Fibroblast of gingiva (primary cell): ENCODE data around the gene CCL5.
A peak's percentile ranks its signal among the peaks of the same experiment; 100 is the strongest.
"Not testable (repeated sequence)": the region's sequence is repeated elsewhere in the genome, so short reads cannot be mapped to it uniquely, and the experiment has no call there.

Experiments used
- DNase-seq: peaks from one replicate; pipeline ENCODE4 v3.0.0-alpha.2; 2011; ENCODE audit warnings: low read depth

Gene CCL5

DNA sequence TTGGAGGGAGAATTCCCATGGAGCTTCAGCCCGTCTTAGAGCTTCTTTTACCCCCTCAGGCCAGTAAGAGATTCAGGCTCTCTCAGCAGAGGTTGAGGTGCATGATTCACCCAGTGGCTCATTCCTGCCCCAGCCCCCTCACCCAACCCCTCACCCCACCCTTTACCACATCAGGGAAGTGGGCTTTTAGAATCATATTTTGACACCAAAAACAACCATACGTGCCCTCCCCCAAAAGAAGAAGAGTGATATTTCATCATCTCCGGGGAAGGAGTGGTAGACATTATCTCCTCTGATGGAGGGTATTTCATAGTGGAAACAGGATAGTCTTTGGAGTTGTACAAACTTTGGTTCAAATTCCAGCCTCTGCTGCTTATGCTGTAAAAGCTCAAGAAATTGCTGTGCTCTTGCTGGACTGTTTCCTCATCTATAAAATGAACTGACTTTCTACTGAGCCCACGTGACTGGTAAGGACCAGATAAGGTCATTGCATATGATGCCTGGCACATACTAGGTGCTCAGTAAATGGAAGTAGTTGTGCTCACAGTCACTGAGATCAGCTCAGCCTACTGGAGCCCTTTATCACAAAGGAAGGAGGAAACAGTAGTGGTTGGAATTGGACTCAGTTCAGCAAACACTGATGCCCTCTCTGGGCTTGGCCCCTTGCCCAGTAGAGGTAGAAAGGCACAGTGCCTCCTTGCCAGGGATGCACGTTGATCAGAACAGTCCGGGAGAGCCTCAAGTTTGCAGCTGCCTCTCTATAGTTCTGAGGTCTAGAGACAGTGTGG lies 18.3 kb upstream of the CCL5 start:
- no peak for DNase-seq

DNA sequence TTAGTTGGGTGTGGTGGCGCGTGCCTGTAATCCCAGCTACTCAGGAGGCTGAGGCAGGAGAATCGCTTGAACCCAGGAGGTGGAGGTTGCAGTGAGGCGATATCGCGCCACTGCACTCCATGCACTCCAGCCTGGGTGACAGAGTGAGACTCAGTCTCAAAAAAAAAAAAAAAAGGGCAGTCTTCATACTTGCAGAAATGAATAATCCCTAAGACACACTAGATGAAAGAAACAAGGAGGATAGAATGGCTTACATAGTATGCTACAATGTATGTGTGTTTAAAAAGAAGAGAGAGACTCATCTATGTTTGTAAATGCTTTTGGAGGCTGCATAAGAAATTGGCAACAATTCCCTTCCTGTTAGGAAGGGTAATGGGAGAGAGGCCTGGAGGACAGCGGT lies 17.6 kb upstream of the CCL5 start:
- DNase-seq, result not testable (repeated sequence)

DNA sequence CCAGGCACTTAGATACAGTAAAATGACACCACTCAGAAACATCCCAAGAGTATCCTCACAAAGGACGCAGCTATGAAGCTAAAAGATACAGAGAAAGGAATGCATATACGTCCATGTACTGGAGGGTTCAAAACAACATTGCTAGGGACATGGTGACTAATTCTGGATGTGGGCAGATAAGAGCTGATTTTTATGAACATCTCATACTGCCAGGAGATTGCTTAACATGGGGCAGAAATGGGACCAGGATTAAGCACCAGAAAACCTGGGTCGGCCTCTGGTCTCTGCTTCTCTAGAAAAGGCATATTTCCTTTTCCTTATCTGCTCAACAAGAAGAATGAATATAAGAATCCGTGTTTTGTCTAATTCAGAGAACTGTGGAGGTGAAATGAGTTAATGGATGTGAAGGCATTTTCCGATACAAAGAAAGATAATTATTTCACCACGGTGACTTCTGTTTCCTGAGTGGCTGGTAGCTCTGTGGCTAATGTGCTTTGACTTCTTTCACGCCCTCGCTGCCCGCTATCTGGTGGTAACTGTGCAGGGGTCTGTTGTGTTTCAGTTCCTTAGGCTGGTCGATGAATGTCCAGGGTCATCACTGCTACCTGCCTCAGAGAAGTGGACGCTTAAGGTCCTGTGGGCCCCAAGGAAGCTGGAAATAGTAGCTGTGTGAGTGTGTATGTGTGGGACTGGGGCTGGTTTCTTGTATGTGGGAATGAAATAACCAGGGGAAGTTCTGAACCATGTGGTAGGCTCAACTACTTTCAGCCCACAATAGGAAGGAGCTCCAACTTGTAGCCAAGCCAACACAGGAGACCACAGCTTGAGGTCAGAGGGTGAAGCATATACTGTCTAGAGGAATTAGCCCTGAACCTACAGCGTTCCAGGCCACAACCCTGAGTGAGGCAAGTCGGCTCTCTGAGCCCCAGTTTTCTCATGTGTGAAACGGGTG lies 15.8 kb upstream of the CCL5 start:
- no peak for DNase-seq

GRCh38 chr17:35894206-35894605 lies 14.0 kb upstream of the CCL5 start:
- no peak for DNase-seq

- DNase-seq, result no peak
Measured at GRCh38 chr17:35893751-35894150, 13.6 kb upstream of the CCL5 start.

- DNase-seq, result no peak
Measured at GRCh38 chr17:35892091-35893035, 12.2 kb upstream of the CCL5 start.

GRCh38 chr17:35891269-35891668 lies 11.1 kb upstream of the CCL5 start:
- DNase-seq, result no peak

- no peak for DNase-seq
Measured at GRCh38 chr17:35890774-35891155, 10.6 kb upstream of the CCL5 start.

- peak; percentile 21 for DNase-seq
Measured at GRCh38 chr17:35889818-35890773, 9.9 kb upstream of the CCL5 start.

DNA sequence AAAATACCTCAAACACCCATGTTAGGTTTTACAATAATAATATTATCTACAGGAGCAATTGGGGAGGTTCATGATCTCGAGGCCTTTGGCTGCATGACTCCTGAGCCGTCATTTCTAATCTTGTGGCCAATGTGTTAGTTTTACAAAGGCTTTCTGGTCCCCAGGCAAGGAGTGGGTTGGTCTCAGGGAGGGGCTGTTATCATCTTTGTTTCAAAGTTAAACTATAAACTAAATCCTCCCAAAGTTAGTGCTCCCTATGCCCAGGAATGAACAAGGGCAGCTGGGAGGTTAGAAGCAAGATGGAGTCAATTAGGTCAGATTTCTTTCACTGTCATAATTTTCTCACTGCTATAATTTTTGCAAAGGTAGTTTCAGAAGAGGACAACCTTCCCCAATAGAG lies 9.1 kb upstream of the CCL5 start:
- no peak for DNase-seq

- DNase-seq, result no peak
Measured at GRCh38 chr17:35878361-35878760, 1.8 kb downstream of the CCL5 start.

GRCh38 chr17:35877345-35878029 lies 2.7 kb downstream of the CCL5 start:
- DNase-seq, result no peak

GRCh38 chr17:35876534-35876933 lies 3.6 kb downstream of the CCL5 start:
- no peak for DNase-seq

GRCh38 chr17:35875800-35876139 lies 4.4 kb downstream of the CCL5 start:
- no peak for DNase-seq

- no peak for DNase-seq
Measured at GRCh38 chr17:35875072-35875799, 4.9 kb downstream of the CCL5 start.

GRCh38 chr17:35872196-35872980 lies 7.8 kb downstream of the CCL5 start:
- DNase-seq, result no peak

DNA sequence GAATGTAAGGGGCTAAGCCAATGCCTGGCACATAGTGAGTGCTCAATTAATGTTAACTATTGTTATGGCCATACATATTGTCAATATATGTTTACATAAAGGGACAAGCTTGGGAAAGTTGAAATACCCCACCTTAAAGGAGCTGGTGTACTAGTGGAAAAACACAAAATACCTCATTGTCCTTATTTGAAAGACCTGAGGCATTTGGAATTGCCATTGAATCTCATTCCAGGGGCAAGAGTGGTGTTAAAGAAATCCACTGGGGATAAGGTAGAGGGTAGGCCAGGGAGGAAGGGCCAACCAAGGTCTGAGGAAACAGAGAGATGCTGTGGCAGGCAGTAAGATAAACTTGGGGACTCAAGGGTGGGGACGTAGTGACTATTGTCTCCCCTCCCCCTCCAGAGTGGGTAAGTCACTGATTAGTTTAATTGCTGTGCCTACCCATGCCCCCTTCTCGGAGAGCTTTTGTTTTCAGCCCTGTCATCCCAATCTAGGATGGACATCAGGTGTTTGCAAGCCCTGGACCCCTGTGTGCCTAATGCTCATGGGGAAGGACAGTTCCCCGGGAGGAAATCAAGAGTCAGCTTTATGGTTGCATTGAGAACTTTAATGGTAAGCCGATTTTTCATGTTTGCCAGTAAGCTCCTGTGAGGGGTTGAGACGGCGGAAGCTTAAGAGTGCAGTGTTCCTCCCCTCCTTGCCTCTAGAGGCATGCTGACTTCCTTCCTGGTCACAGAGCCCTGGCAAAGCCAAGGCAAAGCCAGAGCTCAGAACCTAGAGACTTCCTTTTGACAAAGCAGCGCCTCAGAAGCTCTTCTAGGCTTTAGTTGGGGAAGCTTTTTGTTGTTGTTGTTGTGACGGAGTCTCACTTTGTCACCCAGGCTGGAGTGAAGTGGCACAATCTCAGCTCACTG lies 9.0 kb downstream of the CCL5 start:
- DNase-seq, result no peak

DNA sequence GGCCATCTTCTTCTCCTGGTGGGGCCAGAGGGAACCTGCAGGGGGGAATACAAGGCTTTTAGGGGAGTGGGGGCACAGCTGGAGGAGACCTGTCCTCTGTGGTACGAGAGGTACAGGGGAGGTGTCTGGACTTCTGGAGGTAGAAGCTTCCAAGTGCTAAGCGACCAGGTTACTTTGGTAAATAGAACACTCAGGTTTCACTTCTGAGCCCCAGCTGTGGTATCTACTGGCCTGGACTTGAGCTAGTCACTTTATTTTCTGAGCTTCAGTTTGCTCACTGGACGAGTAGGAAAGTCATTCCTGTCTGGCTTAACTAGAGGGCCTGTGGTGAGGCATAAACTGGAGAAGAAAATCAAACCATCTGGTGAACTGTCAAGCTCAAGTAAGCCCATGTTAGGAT lies 11.4 kb downstream of the CCL5 start, which contains the start of gene HEATR9:
Gene HEATR9, minus strand, starts transcription at position 155 of the 400 bp plus-strand sequence. Its CDS starts 149 bp downstream, at position 6.
- DNase-seq, result no peak
